ENCODE data around the gene PELI2. TPM values are rescaled to one million over a fixed set of nuclear protein-coding genes. Genes with fewer than 3 reads are reported as not detected.

The PELI2 gene
- total RNA-seq: 10 to 100 TPM; 27.6 to 32.5 TPM
- polyA plus RNA-seq (ENCODE audit: insufficient read depth, low read depth, low replicate concordance): 14.5 TPM
- long read RNA-seq, donor 1, full-length matches to known transcripts: 2 of 2 reads
- long read RNA-seq, donor 1, partial matches to known transcripts: 0 of 2 reads
- long read RNA-seq, donor 1, other reads (novel, unspliced or antisense): 0 of 2 reads
- long read RNA-seq, donor 2: 0 reads

GRCh38 chr14:56117765-56118610, at the start of gene PELI2:
PELI2 (plus strand) TSS chr14:56118411; CDS start chr14:56118661, 250 bp downstream.
- WGBS, 2 donors: 0 to 1% methylated on average over 32 to 81 of the region's 96 CpGs
- no peaks in the 10 kb centered on the region for H3K36me3 ChIP-seq (ENCODE audit: low read depth, missing control alignments)

GRCh38 chr14:56073799-56074198, 44.4 kb upstream of the PELI2 start:
- DNase-seq: no peak
- intact Hi-C loops (cut with DNase I; ENCODE audit: low total_unique reads): no loop called here
- 62 to 67% methylated on average over 4 of the region's 4 CpGs for WGBS, 2 donors
- H3K27ac ChIP-seq: no peak overlapping the region
- H3K9me3 ChIP-seq: no peaks in the 10 kb centered on the region
- no peaks in the 10 kb centered on the region for H3K4me1 ChIP-seq
- H3K4me3 ChIP-seq: no peak overlapping the region
- no peaks in the 10 kb centered on the region for H3K27me3 ChIP-seq
- H3K36me3 ChIP-seq (ENCODE audit: low read depth, missing control alignments): no peaks in the 10 kb centered on the region
- no peak for TF ChIP-seq CTCF (IDR thresholded peaks at IDR 0.05)
- TF ChIP-seq POLR2A (IDR thresholded peaks at IDR 0.05): no peak

More at GRCh38 chr14:56117765-56118610, at the start of gene PELI2:
- Histone ChIP-seq H3K4me3 (peak within 1 kb of the TSS; percentile 85 to 88), H3K27ac (peak within 1 kb of the TSS; percentile 91 to 97), H3K9me3 (no peaks in the 10 kb centered on the region), H3K27me3 (no peaks in the 10 kb centered on the region), H3K4me1 (peaks cover 15% of the 10 kb centered on the region)
- peak; percentile 83 for DNase-seq
- peak in 2 of 3 experiments; percentile 19 to 32 for TF ChIP-seq CTCF (IDR thresholded peaks at IDR 0.05)
- no peak for TF ChIP-seq POLR2A (IDR thresholded peaks at IDR 0.05)
- intact Hi-C loops (cut with DNase I; ENCODE audit: low total_unique reads): no loop called here

- whole genome bisulfite sequencing, 2 donors: 83 to 89% methylated on average over 2 of the region's 2 CpGs
Measured at GRCh38 chr14:56075301-56075700, 42.9 kb upstream of the PELI2 start.

GRCh38 chr14:56081139-56081538, 37.1 kb upstream of the PELI2 start:
- Histone ChIP-seq H3K4me3 (no peak overlapping the region), H3K4me1 (no peaks in the 10 kb centered on the region), H3K27ac (no peak overlapping the region), H3K36me3 (ENCODE audit: low read depth, missing control alignments) (no peaks in the 10 kb centered on the region), H3K27me3 (no peaks in the 10 kb centered on the region), H3K9me3 (no peaks in the 10 kb centered on the region)
- 90 to 92% methylated on average over 2 of the region's 2 CpGs for WGBS, 2 donors
- intact Hi-C loops (cut with DNase I; ENCODE audit: low total_unique reads): no loop called here
- DNase-seq: no peak
- no peak for TF ChIP-seq POLR2A (IDR thresholded peaks at IDR 0.05)
- TF ChIP-seq CTCF (IDR thresholded peaks at IDR 0.05): no peak

More at GRCh38 chr14:56075301-56075700, 42.9 kb upstream of the PELI2 start:
- Histone ChIP-seq H3K9me3 (no peaks in the 10 kb centered on the region), H3K4me1 (no peaks in the 10 kb centered on the region), H3K4me3 (no peak overlapping the region), H3K27ac (no peak overlapping the region), H3K36me3 (ENCODE audit: low read depth, missing control alignments) (no peaks in the 10 kb centered on the region), H3K27me3 (no peaks in the 10 kb centered on the region)
- DNase-seq: no peak
- no peak for TF ChIP-seq POLR2A (IDR thresholded peaks at IDR 0.05)
- no peak for TF ChIP-seq CTCF (IDR thresholded peaks at IDR 0.05)
- intact Hi-C loops (cut with DNase I; ENCODE audit: low total_unique reads): no loop called here

All from testis (tissue), 5 donors.